Suprapubic skin (tissue), 4 donors: ENCODE data around the gene HRH2. TPM values are rescaled to one million over a fixed set of nuclear protein-coding genes. Genes with fewer than 3 reads are reported as not detected.

Experiments
- DNase-seq, 2 donors: peaks; one replicate each; pipeline ENCODE4 v3.0.0-alpha.2; 2019; ENCODE audit warnings: low spot score in 2 of 2
- H3K27ac ChIP-seq: fragments of 200-600 bp; sonication (generic); one replicate; pipeline ENCODE4 v1.5.1; 2019
- H3K27me3 ChIP-seq: fragments of 200-600 bp; sonication (generic); one replicate; pipeline ENCODE4 v1.5.1; 2019
- H3K36me3 ChIP-seq: fragments of 200-600 bp; sonication (generic); one replicate; pipeline ENCODE4 v1.5.1; 2019
- H3K4me1 ChIP-seq: fragments of 200-600 bp; sonication (generic); one replicate; pipeline ENCODE4 v1.5.1; 2019
- H3K4me3 ChIP-seq: fragments of 200-600 bp; sonication (generic); one replicate; pipeline ENCODE4 v1.5.1; 2019; ENCODE audit warnings: mild to moderate bottlenecking
- H3K9me3 ChIP-seq: fragments of 200-600 bp; sonication (generic); one replicate; pipeline ENCODE4 v1.5.1; 2019
- EP300 ChIP-seq: sonication (generic); formaldehyde crosslinking; IDR thresholded peaks from one replicate; pipeline ENCODE4 v1.6.1; 2017; ENCODE audit warnings: antibody characterized with exemption
- POLR2A ChIP-seq, 2 donors: fragments of 450-650 bp; IDR thresholded peaks; one replicate each; pipeline ENCODE4 v1.6.1; 2017; ENCODE audit warnings: antibody characterized with exemption in 2 of 2, mild to moderate bottlenecking in 2 of 2, moderate library complexity in 2 of 2
- POLR2AphosphoS5 ChIP-seq, 3 donors: sonication (generic); formaldehyde crosslinking; IDR thresholded peaks; one replicate each; pipeline ENCODE4 v1.6.1; 2017; ENCODE audit warnings: antibody characterized with exemption in 3 of 3
- WGBS: methylation state at CpG from one replicate; pipeline ENCODE4 v1.1.5; 2018; 5-methylcytosine and 5-hydroxymethylcytosine counted together
- total RNA-seq, 4 donors: library from RNA; depleted of rRNA; stranded (reverse); fragments of >200 nt; gene quantifications; one replicate each; pipeline ENCODE4 v1.1.0, GENCODE V29; 2016
- TF ChIP-seq, protein P1 (sequence below), 2 donors: fragments of 200-600 bp in 1 of 2; fragments of 450-650 bp in 1 of 2; sonication (generic) in 1 of 2; IDR thresholded peaks; one replicate each; pipeline ENCODE4 v1.5.1; 2016 to 2019; ENCODE audit warnings: antibody characterized with exemption in 2 of 2, mild to moderate bottlenecking in 1 of 2, moderate library complexity in 1 of 2

Gene HRH2
- total RNA-seq, 4 donors from 2014 or later = 0.81 to 1.4 (median 1.0) TPM

DNA sequence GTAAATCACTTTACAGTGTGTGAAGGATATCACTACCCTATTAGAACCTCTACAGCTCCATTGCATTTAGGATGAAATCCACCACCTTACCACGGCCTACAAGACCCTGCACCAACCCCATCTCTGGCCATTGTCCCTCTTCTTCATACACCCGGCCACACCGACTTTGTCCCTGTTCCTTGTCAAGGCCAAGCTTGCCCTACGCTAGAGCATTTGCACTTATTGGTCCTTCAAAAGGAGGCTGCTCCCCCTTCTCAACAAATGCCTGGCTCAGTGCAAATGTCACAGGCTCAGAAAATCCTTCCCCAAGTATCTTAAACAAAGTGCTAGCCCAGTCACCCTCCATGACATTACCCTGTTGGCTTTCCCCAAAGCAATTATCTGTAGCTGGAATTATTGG, 4.1 kb upstream of the HRH2 start:
- Histone ChIP-seq H3K9me3 (peaks cover 3% of the 10 kb centered on the region), H3K27me3 (peaks cover 26% of the 10 kb centered on the region), H3K27ac (no peak overlapping the region), H3K36me3 (no peaks in the 10 kb centered on the region), H3K4me1 (peaks cover 13% of the 10 kb centered on the region), H3K4me3 (no peak overlapping the region)
- DNase-seq = no peak
- TF ChIP-seq, protein P1, sequence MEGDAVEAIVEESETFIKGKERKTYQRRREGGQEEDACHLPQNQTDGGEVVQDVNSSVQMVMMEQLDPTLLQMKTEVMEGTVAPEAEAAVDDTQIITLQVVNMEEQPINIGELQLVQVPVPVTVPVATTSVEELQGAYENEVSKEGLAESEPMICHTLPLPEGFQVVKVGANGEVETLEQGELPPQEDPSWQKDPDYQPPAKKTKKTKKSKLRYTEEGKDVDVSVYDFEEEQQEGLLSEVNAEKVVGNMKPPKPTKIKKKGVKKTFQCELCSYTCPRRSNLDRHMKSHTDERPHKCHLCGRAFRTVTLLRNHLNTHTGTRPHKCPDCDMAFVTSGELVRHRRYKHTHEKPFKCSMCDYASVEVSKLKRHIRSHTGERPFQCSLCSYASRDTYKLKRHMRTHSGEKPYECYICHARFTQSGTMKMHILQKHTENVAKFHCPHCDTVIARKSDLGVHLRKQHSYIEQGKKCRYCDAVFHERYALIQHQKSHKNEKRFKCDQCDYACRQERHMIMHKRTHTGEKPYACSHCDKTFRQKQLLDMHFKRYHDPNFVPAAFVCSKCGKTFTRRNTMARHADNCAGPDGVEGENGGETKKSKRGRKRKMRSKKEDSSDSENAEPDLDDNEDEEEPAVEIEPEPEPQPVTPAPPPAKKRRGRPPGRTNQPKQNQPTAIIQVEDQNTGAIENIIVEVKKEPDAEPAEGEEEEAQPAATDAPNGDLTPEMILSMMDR (IDR thresholded peaks at IDR 0.05) = no peak
- TF ChIP-seq EP300 (no peak), POLR2AphosphoS5 (IDR thresholded peaks at IDR 0.05) (no peak), POLR2A (IDR thresholded peaks at IDR 0.05) (no peak)
- 94% methylated on average over 4 of the region's 4 CpGs for WGBS

DNA sequence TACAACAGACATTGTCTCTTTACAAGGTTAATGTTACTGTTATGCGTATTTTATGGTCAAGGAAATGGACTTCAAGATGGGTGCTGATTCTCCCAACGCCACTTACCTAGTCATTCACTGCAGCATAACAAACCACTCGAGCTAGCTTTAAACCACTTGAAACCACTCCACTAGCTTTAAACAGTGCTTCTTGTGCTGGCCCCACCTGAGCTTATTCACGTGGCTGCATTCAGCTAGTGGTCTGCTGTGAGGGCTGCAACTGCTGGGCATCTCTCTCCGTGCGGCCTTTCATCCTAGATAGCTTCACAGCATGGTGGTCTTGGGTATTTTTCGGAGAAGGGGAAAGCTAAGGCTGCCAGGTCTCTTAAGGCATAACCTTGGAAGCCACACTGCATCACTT, 3.5 kb upstream of the HRH2 start:
- no peak for DNase-seq
- no peak overlapping the region for H3K4me3 ChIP-seq
- H3K9me3 ChIP-seq = no peaks in the 10 kb centered on the region
- H3K27me3 ChIP-seq = peaks cover 32% of the 10 kb centered on the region
- no peak overlapping the region for H3K27ac ChIP-seq
- 86% methylated on average over 7 of the region's 7 CpGs for WGBS
- peaks cover 14% of the 10 kb centered on the region for H3K4me1 ChIP-seq
- no peak for TF ChIP-seq POLR2A (IDR thresholded peaks at IDR 0.05)
- TF ChIP-seq EP300 = no peak
- TF ChIP-seq, protein P1 (IDR thresholded peaks at IDR 0.05) = no peak
- no peak for TF ChIP-seq POLR2AphosphoS5 (IDR thresholded peaks at IDR 0.05)
- no peaks in the 10 kb centered on the region for H3K36me3 ChIP-seq

DNA sequence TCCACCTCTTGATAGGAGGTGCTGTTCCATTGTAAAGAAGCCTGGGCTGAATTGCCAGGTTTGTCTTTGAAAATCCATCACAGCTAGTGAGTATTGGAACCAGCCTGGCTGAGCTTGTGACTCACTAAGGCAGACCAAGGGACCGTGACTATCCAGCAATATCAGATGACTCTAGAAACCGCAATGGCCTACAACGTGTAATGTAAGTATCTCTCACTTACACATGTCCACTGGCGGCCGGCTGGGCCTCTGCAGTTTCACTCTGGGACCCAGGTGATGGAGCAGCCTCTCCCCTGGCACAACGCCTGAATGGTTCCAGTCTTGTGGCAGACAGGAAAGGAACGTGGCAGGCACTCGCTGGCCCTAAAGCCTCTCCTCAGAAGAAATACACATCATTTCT, 3.1 kb upstream of the HRH2 start:
- Histone ChIP-seq H3K9me3 (no peaks in the 10 kb centered on the region), H3K27ac (no peak overlapping the region), H3K4me3 (no peak overlapping the region), H3K4me1 (peaks cover 14% of the 10 kb centered on the region), H3K27me3 (peaks cover 36% of the 10 kb centered on the region), H3K36me3 (no peaks in the 10 kb centered on the region)
- WGBS = 85% methylated on average over 8 of the region's 8 CpGs
- DNase-seq = no peak
- TF ChIP-seq, protein P1 (IDR thresholded peaks at IDR 0.05) = no peak
- TF ChIP-seq POLR2A (IDR thresholded peaks at IDR 0.05) (no peak), EP300 (no peak), POLR2AphosphoS5 (IDR thresholded peaks at IDR 0.05) (no peak)

DNA sequence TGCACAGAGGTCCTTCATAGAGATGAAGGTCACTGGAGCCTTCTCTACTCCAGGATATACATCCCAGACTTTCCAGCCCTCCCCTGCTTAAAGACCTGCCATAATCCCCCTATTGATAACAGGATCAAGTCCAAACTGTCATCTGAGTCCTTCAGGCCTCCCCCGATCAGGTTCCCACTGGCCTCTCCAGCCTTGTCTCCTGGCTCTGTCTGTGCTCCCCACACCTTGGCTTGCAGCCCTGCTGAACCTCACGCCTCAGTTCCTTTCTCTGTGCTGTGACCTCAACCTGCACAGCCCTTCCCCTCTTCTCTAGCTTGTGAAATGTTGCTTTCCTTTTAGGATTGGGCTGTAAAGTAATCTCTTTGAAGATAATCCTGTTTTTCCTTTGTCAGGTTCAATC, 2.5 kb upstream of the HRH2 start:
- H3K27ac ChIP-seq = no peak overlapping the region
- TF ChIP-seq EP300 (no peak), POLR2AphosphoS5 (IDR thresholded peaks at IDR 0.05) (no peak), POLR2A (IDR thresholded peaks at IDR 0.05) (no peak)
- TF ChIP-seq, protein P1 (IDR thresholded peaks at IDR 0.05) = no peak
- H3K9me3 ChIP-seq = no peaks in the 10 kb centered on the region
- no peaks in the 10 kb centered on the region for H3K36me3 ChIP-seq
- 80% methylated on average over 2 of the region's 2 CpGs for WGBS
- DNase-seq = no peak
- H3K27me3 ChIP-seq = peaks cover 36% of the 10 kb centered on the region
- H3K4me3 ChIP-seq = no peak overlapping the region
- peaks cover 14% of the 10 kb centered on the region for H3K4me1 ChIP-seq

DNA sequence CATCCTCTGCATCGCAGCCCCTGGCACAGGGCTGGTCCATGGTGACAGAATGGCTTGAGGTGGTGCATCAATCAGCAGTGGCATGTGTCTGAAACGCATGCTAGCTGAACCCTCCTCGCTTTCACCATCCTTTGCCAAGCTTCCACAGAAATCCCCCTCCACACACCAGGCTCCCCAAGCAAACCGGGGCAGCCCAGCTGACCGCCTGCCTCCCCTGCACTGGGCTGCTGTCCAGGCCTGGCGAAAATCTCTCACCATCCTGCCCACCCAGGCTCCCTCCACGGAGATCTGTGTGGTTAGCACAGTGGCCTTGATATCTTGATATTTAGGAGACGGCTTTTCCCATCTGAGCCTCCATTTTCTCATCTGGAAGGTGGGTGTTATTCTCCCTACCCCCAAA, 905 bp upstream of the HRH2 start:
- H3K27ac ChIP-seq = no peak overlapping the region

More for the DNA sequence above, 905 bp upstream of the HRH2 start:
- TF ChIP-seq EP300 = no peak
- no peak for TF ChIP-seq POLR2A (IDR thresholded peaks at IDR 0.05)
- Histone ChIP-seq H3K4me1 (peaks cover 14% of the 10 kb centered on the region), H3K36me3 (no peaks in the 10 kb centered on the region), H3K9me3 (no peaks in the 10 kb centered on the region), H3K4me3 (no peak overlapping the region), H3K27me3 (peaks cover 36% of the 10 kb centered on the region)
- 65% methylated on average over 8 of the region's 8 CpGs for WGBS
- DNase-seq = no peak
